Fibroblast of villous mesenchyme (primary cell): ENCODE results near the gene HSD17B14. TPM values are rescaled to one million over a fixed set of nuclear protein-coding genes. Genes with fewer than 3 reads are reported as not detected.
"Not testable (repeated sequence)": the region's sequence is repeated elsewhere in the genome, so short reads cannot be mapped to it uniquely, and the experiment has no call there.

Experiments
- DNase-seq: peaks from one replicate; pipeline ENCODE4 v3.0.0-alpha.2; 2010; ENCODE audit warnings: low read depth
- H3K4me3 ChIP-seq: 2 replicates; pipeline ENCODE4 v1.5.1; 2011; ENCODE audit warnings: low read depth, mild to moderate bottlenecking, low read length
- total RNA-seq: library from RNA; depleted of rRNA; stranded (reverse); fragments of >200 nt; gene quantifications from 2 replicates; pipeline ENCODE4 v1.2.3, GENCODE V29; 2012
- TF ChIP-seq, protein P1 (sequence below): IDR thresholded peaks from 2 replicates; pipeline ENCODE4 v1.5.1; 2012; ENCODE audit warnings: low read depth, mild to moderate bottlenecking, low read length; ENCODE audit not compliant: insufficient read depth

Gene HSD17B14
- total RNA-seq = 12.2 and 13.8 TPM in 2 replicates

DNA sequence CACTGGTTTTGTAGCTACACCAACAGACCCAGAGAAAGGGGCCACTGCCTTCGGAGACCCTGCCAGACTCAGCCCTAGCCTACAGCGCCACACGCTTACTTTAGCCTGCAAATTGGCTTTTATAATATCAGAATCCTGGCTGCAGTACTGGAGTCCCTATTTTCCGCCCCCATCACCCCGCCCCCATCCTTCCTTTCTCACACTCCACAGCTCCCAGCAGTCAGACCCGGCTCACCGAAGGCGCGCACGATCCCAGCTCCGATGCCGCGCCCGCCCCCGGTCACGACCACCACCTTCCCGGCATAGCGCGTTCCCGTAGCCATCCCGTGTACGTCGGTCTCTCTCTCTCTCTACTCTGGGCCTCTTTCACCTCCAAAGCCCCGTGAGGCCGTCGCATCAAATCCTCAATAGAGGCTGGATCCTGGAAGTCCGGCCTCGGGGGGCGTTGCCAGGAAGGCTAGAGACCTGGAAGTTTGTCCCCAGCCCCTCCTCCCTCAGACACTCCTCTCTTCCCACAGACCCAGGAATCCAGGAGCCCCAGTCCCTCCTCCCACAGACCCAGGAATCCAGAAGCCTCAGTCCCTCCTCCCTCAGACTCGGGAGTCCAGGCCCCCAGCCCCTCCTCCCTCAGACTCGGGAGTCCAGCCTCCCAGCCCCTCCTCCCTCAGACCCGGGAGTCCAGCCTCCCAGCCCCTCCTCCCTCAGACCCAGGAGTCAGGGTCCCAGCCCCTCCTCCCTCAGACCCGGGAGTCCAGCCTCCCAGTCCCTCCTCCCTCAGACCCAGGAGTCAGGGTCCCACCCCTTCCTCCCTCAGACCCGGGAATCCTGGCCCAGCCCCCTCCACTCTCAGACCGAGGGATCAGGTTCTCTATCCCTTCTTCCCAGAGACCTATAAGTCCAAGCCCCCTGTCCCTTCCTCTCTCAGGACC is at the start of gene HSD17B14:
Gene HSD17B14, minus strand, starts transcription at position 403 of the 929 bp plus-strand sequence. Its CDS starts 80 bp downstream, at position 323.
- H3K4me3 ChIP-seq = peak within 1 kb of the TSS; percentile 64
- peak; percentile 65 for DNase-seq
- TF ChIP-seq, protein P1, sequence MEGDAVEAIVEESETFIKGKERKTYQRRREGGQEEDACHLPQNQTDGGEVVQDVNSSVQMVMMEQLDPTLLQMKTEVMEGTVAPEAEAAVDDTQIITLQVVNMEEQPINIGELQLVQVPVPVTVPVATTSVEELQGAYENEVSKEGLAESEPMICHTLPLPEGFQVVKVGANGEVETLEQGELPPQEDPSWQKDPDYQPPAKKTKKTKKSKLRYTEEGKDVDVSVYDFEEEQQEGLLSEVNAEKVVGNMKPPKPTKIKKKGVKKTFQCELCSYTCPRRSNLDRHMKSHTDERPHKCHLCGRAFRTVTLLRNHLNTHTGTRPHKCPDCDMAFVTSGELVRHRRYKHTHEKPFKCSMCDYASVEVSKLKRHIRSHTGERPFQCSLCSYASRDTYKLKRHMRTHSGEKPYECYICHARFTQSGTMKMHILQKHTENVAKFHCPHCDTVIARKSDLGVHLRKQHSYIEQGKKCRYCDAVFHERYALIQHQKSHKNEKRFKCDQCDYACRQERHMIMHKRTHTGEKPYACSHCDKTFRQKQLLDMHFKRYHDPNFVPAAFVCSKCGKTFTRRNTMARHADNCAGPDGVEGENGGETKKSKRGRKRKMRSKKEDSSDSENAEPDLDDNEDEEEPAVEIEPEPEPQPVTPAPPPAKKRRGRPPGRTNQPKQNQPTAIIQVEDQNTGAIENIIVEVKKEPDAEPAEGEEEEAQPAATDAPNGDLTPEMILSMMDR = no peak

DNA sequence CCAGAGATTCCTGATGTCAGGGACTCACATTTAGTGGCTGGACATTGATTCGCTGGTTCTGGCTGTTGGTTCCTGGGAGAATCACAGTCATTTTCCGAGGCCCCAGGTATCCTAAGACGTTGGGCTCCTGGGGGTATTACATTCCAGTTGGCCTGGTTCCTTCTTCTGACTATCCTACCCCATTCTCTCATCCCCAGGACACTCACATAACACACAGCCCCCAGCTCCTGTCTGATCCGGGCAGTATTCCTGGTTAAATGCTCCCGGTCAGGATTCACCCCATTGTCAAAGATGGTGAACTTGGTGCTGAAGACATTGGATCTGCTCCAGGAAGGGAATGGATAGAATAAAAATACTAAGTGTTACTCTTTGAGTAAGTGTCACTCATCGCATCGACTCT is 47.4 kb upstream of the HSD17B14 start:
- TF ChIP-seq, protein P1 = no peak
- DNase-seq = no peak
- H3K4me3 ChIP-seq = no peak overlapping the region

DNA sequence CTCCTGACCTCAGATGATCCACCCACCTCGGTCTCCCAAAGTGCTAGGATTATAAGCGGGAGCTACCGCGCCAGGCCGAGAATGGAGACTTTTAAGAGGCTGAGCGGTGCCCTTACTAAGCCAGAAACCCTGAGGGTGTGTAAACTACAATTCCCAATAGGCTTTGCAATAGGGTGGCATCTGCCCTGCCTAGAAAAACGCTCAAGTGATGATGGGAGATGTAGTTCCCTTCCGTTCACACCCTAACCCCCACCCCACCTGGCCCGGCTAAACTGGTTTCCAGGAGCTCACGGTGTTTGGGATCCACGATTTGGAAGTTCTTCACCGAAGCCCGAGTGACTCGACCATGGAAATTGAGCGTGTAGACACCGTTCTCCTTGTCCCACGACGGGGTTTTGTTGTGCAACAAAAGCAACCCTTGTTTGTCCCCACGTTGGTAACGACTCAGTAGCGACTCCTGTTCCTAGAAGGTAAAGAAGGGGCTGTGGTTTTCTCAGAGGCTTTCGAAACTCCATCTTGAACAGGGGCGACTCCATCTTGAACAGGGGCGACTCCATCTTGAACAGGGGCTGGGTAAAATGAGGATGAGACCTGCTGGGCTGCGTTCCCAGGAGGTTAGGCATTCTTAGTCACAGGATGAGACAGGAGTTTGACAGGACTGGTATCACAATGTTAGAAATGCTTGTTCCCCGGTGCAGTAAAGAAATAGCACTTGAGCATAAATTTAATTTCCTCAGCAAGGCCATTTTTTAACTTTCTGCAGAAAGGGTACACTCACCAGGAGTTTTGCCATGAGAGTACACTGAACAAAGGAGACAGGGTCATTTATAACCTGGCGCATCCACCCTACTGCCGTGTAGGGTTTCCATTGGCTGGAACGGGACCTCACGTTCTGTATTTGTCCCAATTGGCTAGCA is 45.7 kb upstream of the HSD17B14 start:
- DNase-seq = no peak
- TF ChIP-seq, protein P1 = no peak
- H3K4me3 ChIP-seq = no peak overlapping the region

DNA sequence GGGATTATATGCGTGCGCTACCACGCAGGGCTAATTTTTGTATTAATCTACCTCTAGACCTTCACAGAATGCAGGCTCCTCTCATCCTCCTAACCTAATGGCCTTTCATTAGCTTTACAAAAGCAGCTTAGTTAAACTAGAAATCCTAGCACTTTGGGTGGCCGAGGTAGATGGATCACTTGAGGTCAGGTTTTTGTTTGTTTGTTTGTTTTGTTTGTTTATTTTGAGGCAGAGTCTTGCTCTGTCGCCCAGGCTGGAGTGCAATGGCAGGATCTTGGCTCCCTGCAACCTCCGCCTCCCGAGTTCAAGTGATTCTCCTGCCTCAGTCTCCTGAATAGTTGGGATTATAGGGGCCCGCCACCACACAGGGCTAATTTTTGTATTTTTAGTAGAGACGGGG is 43.4 kb upstream of the HSD17B14 start:
- not testable (repeated sequence) for DNase-seq

DNA sequence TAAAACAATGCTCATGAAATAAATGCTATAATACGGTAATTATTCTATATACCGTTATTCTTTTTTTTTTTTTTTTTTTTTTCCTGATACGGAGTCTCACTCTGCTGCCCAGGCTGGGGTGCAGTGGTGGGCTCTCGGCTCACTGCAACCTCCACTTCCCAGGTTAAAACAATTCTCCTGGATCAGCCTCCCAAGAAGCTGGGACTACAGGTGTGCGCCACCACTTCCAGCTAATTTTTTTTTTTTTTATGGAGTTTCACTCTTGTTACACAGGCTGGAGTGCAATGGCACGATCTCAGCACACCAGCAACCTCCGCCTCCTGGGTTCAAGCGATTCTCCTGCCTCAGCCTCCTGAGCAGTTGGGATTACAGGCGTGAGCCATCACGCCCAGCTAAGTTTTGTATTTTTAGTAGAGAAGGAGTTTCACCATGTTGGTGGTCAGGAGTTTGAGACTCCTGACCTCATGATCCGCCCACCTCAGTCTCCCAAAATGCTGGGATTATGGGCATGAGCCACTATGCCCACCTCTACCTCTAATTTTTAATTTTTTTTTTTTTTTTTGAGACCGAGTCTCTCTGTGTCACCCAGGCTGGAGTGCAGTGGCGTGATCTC is 42.8 kb upstream of the HSD17B14 start:
- TF ChIP-seq, protein P1 = no peak
- no peak overlapping the region for H3K4me3 ChIP-seq
- DNase-seq = no peak

More for the DNA sequence above, 43.4 kb upstream of the HSD17B14 start:
- not testable (repeated sequence) for H3K4me3 ChIP-seq

DNA sequence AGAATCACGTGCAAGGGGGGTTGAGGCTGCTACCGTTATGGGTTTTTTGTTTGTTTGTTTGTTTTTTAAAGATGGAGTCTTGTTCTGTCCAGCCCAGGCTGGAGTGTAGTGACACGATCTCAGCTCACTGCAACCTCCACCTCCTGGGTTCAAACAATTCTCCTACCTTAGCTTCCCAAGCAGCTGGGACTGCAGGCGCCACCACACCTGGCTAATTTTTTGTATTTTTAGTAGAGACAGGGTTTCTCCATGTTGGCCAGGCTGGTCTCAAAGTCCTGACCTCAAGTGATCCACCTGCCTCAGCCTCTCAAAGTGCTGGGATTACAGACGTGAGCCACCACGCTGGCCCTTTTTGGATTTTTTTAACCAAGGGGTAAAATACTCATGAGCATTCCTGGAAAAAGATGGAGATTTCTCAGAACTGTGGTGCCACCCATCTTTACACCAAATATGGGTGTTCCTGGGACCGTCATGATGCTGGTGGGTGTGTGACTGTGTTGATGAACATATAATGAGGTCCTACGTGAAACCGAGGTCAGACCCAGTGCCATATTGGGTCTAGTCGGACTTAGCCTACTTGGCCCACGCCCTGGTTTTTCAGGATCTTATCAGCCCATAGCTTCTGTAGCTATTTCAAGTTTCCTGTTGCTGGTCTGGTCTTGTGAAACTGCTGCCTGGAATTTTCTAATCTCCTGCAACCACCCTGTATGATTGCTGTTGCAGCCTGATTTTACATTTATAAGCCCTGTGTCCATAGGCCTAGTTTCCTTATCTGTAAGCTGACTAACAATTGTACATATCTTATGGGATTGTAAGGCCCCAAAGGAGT is 42.1 kb upstream of the HSD17B14 start:
- TF ChIP-seq, protein P1 = no peak
- H3K4me3 ChIP-seq = no peak overlapping the region
- peak; percentile 98 for DNase-seq
